SK-N-SH (cell line): ENCODE data around the gene RGS17. TPM values are rescaled to one million over a fixed set of nuclear protein-coding genes. Genes with fewer than 3 reads are reported as not detected.

ENCODE experiments used
- CTCF ChIA-PET: fragments of 300-600, 350-600 bp; formaldehyde crosslinking; extraction: SDS; loops from one replicate; lab custom pipeline; 2021; lab: Yijun Ruan, JAX
- POLR2A ChIA-PET: fragments of 350-600 bp; sonication (Branson Sonifier 250); formaldehyde crosslinking; extraction: SDS; loops from one replicate; lab custom pipeline; 2020; ENCODE audit warnings: antibody characterized with exemption, inconsistent platforms; lab: Yijun Ruan, JAX
- DNase-seq: peaks from one replicate; pipeline ENCODE4 v3.0.0; 2012
- H2AFZ ChIP-seq: fragments of 200-600 bp; sonication (generic); 2 replicates; pipeline ENCODE4 v1.8.1; 2016; ENCODE audit warnings: antibody characterized with exemption, mild to moderate bottlenecking, low read depth
- H3F3A ChIP-seq: fragments of 200-600 bp; sonication (generic); replicated peaks from 2 replicates; pipeline ENCODE3; 2016; ENCODE audit warnings: antibody characterized with exemption, mild to moderate bottlenecking; ENCODE audit not compliant: insufficient read depth
- H3K27ac ChIP-seq, 2 experiments: fragments of 200-500 bp in 1 of 2; fragments of 200-600 bp in 1 of 2; sonication (Bioruptor generic) in 1 of 2; sonication (generic), shearing (Covaris generic) in 1 of 2; 2 replicates each; pipeline versions ENCODE4 v1.5.1 to v1.6.1; 2014 to 2016; ENCODE audit warnings: low read depth in 2 of 2, inconsistent platforms in 1 of 2, low read length in 1 of 2, mild to moderate bottlenecking in 1 of 2, mixed read lengths in 1 of 2
- H3K27me3 ChIP-seq: fragments of 200-600 bp; sonication (generic), shearing (Covaris generic); 2 replicates; pipeline ENCODE4 v1.6.1; 2016; ENCODE audit warnings: mixed run types; ENCODE audit not compliant: insufficient read depth
- H3K36me3 ChIP-seq, 2 experiments: fragments of 200-500 bp in 1 of 2; fragments of 200-600 bp in 1 of 2; sonication (Bioruptor generic) in 1 of 2; sonication (generic) in 1 of 2; replicated peaks in 1 of 2; 2 replicates each; pipeline versions ENCODE3 to v1.5.1; 2014 to 2016; ENCODE audit warnings: low read length in 1 of 2, mild to moderate bottlenecking in 1 of 2; ENCODE audit not compliant: insufficient read depth in 2 of 2, control insufficient read depth in 1 of 2
- H3K4me1 ChIP-seq, 2 experiments: fragments of 200-500 bp in 1 of 2; fragments of 200-600 bp in 1 of 2; sonication (Bioruptor generic) in 1 of 2; sonication (generic), shearing (Covaris generic) in 1 of 2; 2 replicates each; pipeline versions ENCODE4 v1.5.1 to v1.6.1; 2014 to 2016; ENCODE audit warnings: low read depth in 1 of 2, low read length in 1 of 2, mixed run types in 1 of 2; ENCODE audit not compliant: insufficient read depth in 2 of 2, control insufficient read depth in 1 of 2
- H3K4me2 ChIP-seq: fragments of 200-600 bp; sonication (generic), shearing (Covaris generic); 2 replicates; pipeline ENCODE4 v1.6.1; 2017; ENCODE audit warnings: mixed run types
- H3K4me3 ChIP-seq, 2 experiments: fragments of 200-500 bp in 1 of 2; fragments of 200-600 bp in 1 of 2; sonication (Bioruptor generic) in 1 of 2; sonication (generic), shearing (Covaris generic) in 1 of 2; 2 replicates each; pipeline versions ENCODE4 v1.5.1 to v1.8.1; 2014 to 2016; ENCODE audit warnings: low read depth in 2 of 2, inconsistent platforms in 1 of 2, low read length in 1 of 2, mild to moderate bottlenecking in 1 of 2, mixed read lengths in 1 of 2, moderate library complexity in 1 of 2
- H3K79me2 ChIP-seq: fragments of 200-600 bp; sonication (generic); 2 replicates; pipeline ENCODE4 v1.8.1; 2017; ENCODE audit warnings: mild to moderate bottlenecking; ENCODE audit not compliant: insufficient read depth
- H3K9ac ChIP-seq: fragments of 200-600 bp; sonication (generic); 2 replicates; pipeline ENCODE4 v1.6.1; 2017; ENCODE audit warnings: mixed run types
- H3K9me2 ChIP-seq: fragments of 200-600 bp; sonication (generic); 2 replicates; pipeline ENCODE4 v1.6.1; 2017; ENCODE audit warnings: mixed run types
- H3K9me3 ChIP-seq: fragments of 200-600 bp; sonication (generic); 2 replicates; pipeline ENCODE4 v1.6.1; 2017; ENCODE audit warnings: mixed run types, mild to moderate bottlenecking, moderate library complexity
- H4K20me1 ChIP-seq: fragments of 200-600 bp; sonication (generic); 2 replicates; pipeline ENCODE4 v1.6.1; 2017; ENCODE audit warnings: mild to moderate bottlenecking, mixed run types; ENCODE audit not compliant: insufficient read depth
- CHD2 ChIP-seq: fragments of 150-350 bp; IDR thresholded peaks from 2 replicates; pipeline ENCODE4 v1.6.1; 2018; ENCODE audit warnings: low read length; ENCODE audit not compliant: partially characterized antibody
- EP300 ChIP-seq, 2 experiments: IDR thresholded peaks; 2 replicates each; pipeline versions ENCODE4 v1.4.0 to v1.6.1; 2012; ENCODE audit warnings: borderline replicate concordance in 1 of 2, low read depth in 1 of 2, low read length in 1 of 2
- FOSL2 ChIP-seq: IDR thresholded peaks from 2 replicates; pipeline ENCODE4 v1.4.0; 2012; ENCODE audit warnings: low read depth, mild to moderate bottlenecking, moderate library complexity, borderline replicate concordance
- GATA2 ChIP-seq: sonication (generic); formaldehyde crosslinking; IDR thresholded peaks from 2 replicates; pipeline ENCODE4 v1.5.0; 2020; ENCODE audit warnings: mild to moderate bottlenecking, missing genetic modification reagents
- IRF3 ChIP-seq: fragments of 150-350 bp; IDR thresholded peaks from 2 replicates; pipeline ENCODE4 v1.6.1; 2016; ENCODE audit warnings: mild to moderate bottlenecking, low read depth, low read length
- MAX ChIP-seq: IDR thresholded peaks from 2 replicates; pipeline ENCODE4 v1.4.0; 2012; ENCODE audit warnings: low read depth
- MEF2A ChIP-seq: IDR thresholded peaks from 2 replicates; pipeline ENCODE4 v1.4.0; 2012; ENCODE audit warnings: low read depth, borderline replicate concordance
- NFIC ChIP-seq: IDR thresholded peaks from 2 replicates; pipeline ENCODE4 v1.4.0; 2012; ENCODE audit warnings: borderline replicate concordance
- PBX3 ChIP-seq: IDR thresholded peaks from 2 replicates; pipeline ENCODE4; 2012
- RAD21 ChIP-seq: IDR thresholded peaks from 2 replicates; pipeline ENCODE4 v1.6.1; 2012; ENCODE audit warnings: mild to moderate bottlenecking, low read length
- REST ChIP-seq: IDR thresholded peaks from 2 replicates; pipeline ENCODE4 v1.6.1; 2012; ENCODE audit warnings: mild to moderate bottlenecking, low read depth, low read length, moderate library complexity
- RFX5 ChIP-seq: IDR thresholded peaks from 2 replicates; pipeline ENCODE4 v1.6.1; 2012; ENCODE audit warnings: mild to moderate bottlenecking, improper control_type of control experiment, low read length
- RXRA ChIP-seq: IDR thresholded peaks from 2 replicates; pipeline ENCODE4 v1.4.0; 2012; ENCODE audit warnings: low read depth, mild to moderate bottlenecking, borderline replicate concordance
- SIN3A ChIP-seq: IDR thresholded peaks from 2 replicates; pipeline ENCODE4 v1.6.1; 2012; ENCODE audit warnings: low read depth, mild to moderate bottlenecking, low read length, moderate library complexity, borderline replicate concordance
- TAF1 ChIP-seq: IDR thresholded peaks from 2 replicates; pipeline ENCODE4 v1.6.1; 2012; ENCODE audit warnings: low read depth, mild to moderate bottlenecking, low read length, moderate library complexity, borderline replicate concordance
- TCF12 ChIP-seq: IDR thresholded peaks from 2 replicates; pipeline ENCODE4 v1.4.0; 2012
- USF2 ChIP-seq: fragments of 150-350 bp; IDR thresholded peaks from 2 replicates; pipeline ENCODE4 v1.6.1; 2017; ENCODE audit warnings: antibody characterized with exemption, low read length, low read depth, borderline replicate concordance
- YY1 ChIP-seq: IDR thresholded peaks from 2 replicates; pipeline ENCODE4 v1.4.0; 2012; ENCODE audit warnings: low read depth, mild to moderate bottlenecking
- WGBS: methylation state at CpG from one replicate; pipeline ENCODE4 v1.1.6; 2017; ENCODE audit warnings: low lambda C conversion rate; 5-methylcytosine and 5-hydroxymethylcytosine counted together
- polyA plus RNA-seq, 3 experiments: library from polyadenylated mRNA; depleted of rRNA; stranded (reverse); fragments of >200 nt; gene quantifications; 2 replicates each; pipeline ENCODE4 v1.2.3, GENCODE V29; 2012

Gene RGS17
- polyA plus RNA-seq, 1 of the 3 experiments (the other 2 are of a cell fraction): 1.4 TPM

- DNase-seq: no peak
- 24% methylated on average over 1 of the region's 1 CpG for WGBS
- Histone ChIP-seq H3K4me3 (no peak overlapping the region), H2AFZ (no peak overlapping the region), H3K9me2 (no peaks in the 10 kb centered on the region), H3K4me2 (peak overlapping the region; percentile 86), H3K79me2 (peaks cover 93% of the 10 kb centered on the region), H4K20me1 (peaks cover 67% of the 10 kb centered on the region), H3K9ac (no peak overlapping the region; the same call in 1 of the 2 replicates), H3K27me3 (no peaks in the 10 kb centered on the region), H3K36me3 (peaks cover 23 to 36% of the 10 kb centered on the region in 2 experiments), H3K4me1 (peaks cover 19 to 22% of the 10 kb centered on the region in 2 experiments; a peak in 3 of 4 replicates), H3K9me3 (no peaks in the 10 kb centered on the region), H3F3A (peaks cover 23% of the 10 kb centered on the region), H3K27ac (peak overlapping the region in 1 of 2 experiments; percentile 51; a peak in 2 of 4 replicates)
- TF ChIP-seq MAX: no peak
- no peak for TF ChIP-seq SIN3A
- no peak for TF ChIP-seq FOSL2
- no peak for TF ChIP-seq PBX3
- no peak for TF ChIP-seq RAD21
- no peak for TF ChIP-seq TAF1
- no peak for TF ChIP-seq RXRA
- TF ChIP-seq TCF12: no peak
- no peak for TF ChIP-seq EP300 (IDR thresholded peaks at IDR 0.05; ENCODE audit: borderline replicate concordance in 1 of 2, low read depth in 1 of 2, low read length in 1 of 2)
- TF ChIP-seq IRF3: no peak
- no peak for TF ChIP-seq YY1
- no peak for TF ChIP-seq USF2
- TF ChIP-seq REST: no peak
- no peak for TF ChIP-seq GATA2
- TF ChIP-seq CHD2: no peak
- TF ChIP-seq MEF2A: no peak
- no peak for TF ChIP-seq NFIC
- no peak for TF ChIP-seq RFX5
- POLR2A ChIA-PET: no interaction called here
- CTCF ChIA-PET: interaction anchor here (2.3 kb wide), 1 partner anchor 25 kb away, joined by 10 read pairs; no protein-coding TSS in a partner anchor
Measured at GRCh38 chr6:152979116-152979515, 152.0 kb downstream of the RGS17 start.
